ENCODE measurements around the gene DGKH. TPM values are rescaled to one million over a fixed set of nuclear protein-coding genes. Genes with fewer than 3 reads are reported as not detected.

DGKH gene
- total and polyA plus RNA-seq, 10 of the 15 experiments (the other 5 are each of a cell fraction or from before 2014, with no cell fraction given) = 1.3 to 15.2 (median 7.3) TPM

DNA sequence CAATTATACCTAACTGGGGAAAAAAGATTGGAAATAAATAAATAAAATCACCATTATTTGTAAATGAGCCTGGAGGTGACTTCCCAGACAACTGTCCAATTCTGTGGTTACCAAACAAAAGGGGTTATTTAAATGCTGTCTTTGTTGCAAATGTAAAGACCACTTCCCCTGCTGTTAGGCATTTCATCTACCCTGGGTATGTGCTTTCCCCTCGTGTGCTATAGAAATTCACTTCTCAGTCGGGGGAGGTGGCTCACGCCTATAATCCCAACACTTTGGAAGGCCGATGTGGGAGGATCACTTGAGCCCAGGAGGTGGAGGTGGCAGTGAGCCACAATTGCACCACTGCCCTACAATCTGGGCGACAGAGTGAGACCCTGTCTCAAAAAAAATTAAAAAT lies 121.6 kb downstream of the DGKH start:
- no TSS peak for BruUV-seq (replicated peaks)
- intact Hi-C loops (cut with micrococcal nuclease; ENCODE audit: unreplicated experiment) (no loop called here), in situ Hi-C loops (cut with MboI) (no loop called here)
- ChIA-PET RAD21 (ENCODE audit: unreplicated experiment) (no interaction called here), POLR2A (interaction anchor here (0.7 kb wide), 1 partner anchor 853 kb away, joined by 3 read pairs; no protein-coding TSS in a partner anchor), SMC1A (ENCODE audit: uncharacterized antibody, unreplicated experiment) (no interaction called here), CTCF (no interaction called here)
- Histone ChIP-seq H3K9ac (ENCODE audit: control insufficient read depth, insufficient read depth, low read length) (no peak overlapping the region), H3K27me3 (replicated peaks in 1 of 2; ENCODE audit: control insufficient read depth in 2 of 2, insufficient read depth in 2 of 2, low read length in 1 of 2) (no peaks in the 10 kb centered on the region), H3K36me3 (ENCODE audit: control insufficient read depth in 2 of 2, insufficient read depth in 2 of 2, low read length in 1 of 2) (no peaks in the 10 kb centered on the region; a peak in 1 of 4 replicates), H3K9me3 (replicated peaks; ENCODE audit: control insufficient read depth, insufficient read depth, low read length) (no peaks in the 10 kb centered on the region), H3K4me1 (ENCODE audit: control insufficient read depth, insufficient read depth, low read length) (no peaks in the 10 kb centered on the region), H3K4me3 (no peak overlapping the region), H3K4me2 (ENCODE audit: control insufficient read depth, insufficient read depth) (no peak overlapping the region), H4K20me1 (ENCODE audit: control insufficient read depth, insufficient read depth) (no peaks in the 10 kb centered on the region), H3K79me2 (ENCODE audit: control insufficient read depth, insufficient read depth, low read length) (no peaks in the 10 kb centered on the region), H3K27ac (ENCODE audit: control insufficient read depth, insufficient read depth) (no peak overlapping the region), H2AFZ (ENCODE audit: control insufficient read depth, low read depth, low read length) (no peak overlapping the region)
- FAIRE-seq (no peak), ATAC-seq (no peak), DNase-seq (ENCODE audit: low read depth, low spot score) (no peak)
- 93% methylated on average over 5 of the region's 5 CpGs for WGBS (ENCODE audit: insufficient coverage, insufficient replicate concordance, low lambda C conversion rate, missing lambda C conversion rate)
- TF ChIP-seq SMAD5 (IDR thresholded peaks at IDR 0.05; ENCODE audit: low read depth) = no peak
- no peak for TF ChIP-seq ZSCAN29 (IDR thresholded peaks at IDR 0.05)
- TF ChIP-seq, protein P1, sequence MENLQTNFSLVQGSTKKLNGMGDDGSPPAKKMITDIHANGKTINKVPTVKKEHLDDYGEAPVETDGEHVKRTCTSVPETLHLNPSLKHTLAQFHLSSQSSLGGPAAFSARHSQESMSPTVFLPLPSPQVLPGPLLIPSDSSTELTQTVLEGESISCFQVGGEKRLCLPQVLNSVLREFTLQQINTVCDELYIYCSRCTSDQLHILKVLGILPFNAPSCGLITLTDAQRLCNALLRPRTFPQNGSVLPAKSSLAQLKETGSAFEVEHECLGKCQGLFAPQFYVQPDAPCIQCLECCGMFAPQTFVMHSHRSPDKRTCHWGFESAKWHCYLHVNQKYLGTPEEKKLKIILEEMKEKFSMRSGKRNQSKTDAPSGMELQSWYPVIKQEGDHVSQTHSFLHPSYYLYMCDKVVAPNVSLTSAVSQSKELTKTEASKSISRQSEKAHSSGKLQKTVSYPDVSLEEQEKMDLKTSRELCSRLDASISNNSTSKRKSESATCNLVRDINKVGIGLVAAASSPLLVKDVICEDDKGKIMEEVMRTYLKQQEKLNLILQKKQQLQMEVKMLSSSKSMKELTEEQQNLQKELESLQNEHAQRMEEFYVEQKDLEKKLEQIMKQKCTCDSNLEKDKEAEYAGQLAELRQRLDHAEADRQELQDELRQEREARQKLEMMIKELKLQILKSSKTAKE (IDR thresholded peaks at IDR 0.05; ENCODE audit: low read depth, poor library complexity, severe bottlenecking) = no peak
- TF ChIP-seq NFYA (IDR thresholded peaks at IDR 0.05; ENCODE audit: borderline replicate concordance, low read depth, low read length) = no peak
- no peak for TF ChIP-seq RELA (IDR thresholded peaks at IDR 0.05; ENCODE audit: borderline replicate concordance, partially characterized antibody)
- TF ChIP-seq TCF3 (IDR thresholded peaks at IDR 0.05; ENCODE audit: borderline replicate concordance, insufficient read depth, low read depth, low read length) = no peak
- TF ChIP-seq, protein P2, sequence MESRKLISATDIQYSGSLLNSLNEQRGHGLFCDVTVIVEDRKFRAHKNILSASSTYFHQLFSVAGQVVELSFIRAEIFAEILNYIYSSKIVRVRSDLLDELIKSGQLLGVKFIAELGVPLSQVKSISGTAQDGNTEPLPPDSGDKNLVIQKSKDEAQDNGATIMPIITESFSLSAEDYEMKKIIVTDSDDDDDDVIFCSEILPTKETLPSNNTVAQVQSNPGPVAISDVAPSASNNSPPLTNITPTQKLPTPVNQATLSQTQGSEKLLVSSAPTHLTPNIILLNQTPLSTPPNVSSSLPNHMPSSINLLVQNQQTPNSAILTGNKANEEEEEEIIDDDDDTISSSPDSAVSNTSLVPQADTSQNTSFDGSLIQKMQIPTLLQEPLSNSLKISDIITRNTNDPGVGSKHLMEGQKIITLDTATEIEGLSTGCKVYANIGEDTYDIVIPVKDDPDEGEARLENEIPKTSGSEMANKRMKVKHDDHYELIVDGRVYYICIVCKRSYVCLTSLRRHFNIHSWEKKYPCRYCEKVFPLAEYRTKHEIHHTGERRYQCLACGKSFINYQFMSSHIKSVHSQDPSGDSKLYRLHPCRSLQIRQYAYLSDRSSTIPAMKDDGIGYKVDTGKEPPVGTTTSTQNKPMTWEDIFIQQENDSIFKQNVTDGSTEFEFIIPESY (IDR thresholded peaks at IDR 0.05) = no peak
- TF ChIP-seq LARP7 (IDR thresholded peaks at IDR 0.05) = no peak
- no peak for TF ChIP-seq JUND (IDR thresholded peaks at IDR 0.05; ENCODE audit: low read depth, low read length)
